WERI-Rb-1 (cell line): Measurements from ENCODE around the gene S100A1.
A peak's percentile ranks its signal among the peaks of the same experiment; 100 is the strongest.

Experiments used
- DNase-seq: peaks from one replicate; pipeline ENCODE4 v3.0.0-alpha.2; 2020
- H3K27ac ChIP-seq: fragments of 250-450 bp; sonication (Bioruptor Pico); 2 replicates; pipeline ENCODE4 v1.5.1; 2020; ENCODE audit warnings: mild to moderate bottlenecking, moderate library complexity
- H3K27me3 ChIP-seq: fragments of 250-450 bp; sonication (Bioruptor Pico); 2 replicates; pipeline ENCODE4 v1.5.1; 2021; ENCODE audit warnings: mild to moderate bottlenecking, low read depth, moderate library complexity; ENCODE audit not compliant: insufficient read depth, severe bottlenecking
- H3K36me3 ChIP-seq: fragments of 250-450 bp; sonication (Bioruptor Pico); 2 replicates; pipeline ENCODE4 v1.5.1; 2020; ENCODE audit warnings: mild to moderate bottlenecking, moderate library complexity
- H3K4me3 ChIP-seq: 2 replicates; pipeline ENCODE4 v1.5.1; 2011; ENCODE audit warnings: low read depth, mild to moderate bottlenecking, control low read depth, low read length
- H3K9me3 ChIP-seq: fragments of 250-450 bp; sonication (Bioruptor Pico); 2 replicates; pipeline ENCODE4 v1.5.1; 2021; ENCODE audit warnings: mild to moderate bottlenecking, moderate library complexity; ENCODE audit not compliant: severe bottlenecking
- CTCF ChIP-seq: IDR thresholded peaks from 2 replicates; pipeline ENCODE4 v1.5.1; 2011; ENCODE audit warnings: low read depth, mild to moderate bottlenecking, control low read depth, inconsistent platforms, low read length

The S100A1 gene

GRCh38 chr1:153611356-153611755, 16.9 kb upstream of the S100A1 start:
- no peak overlapping the region for H3K27ac ChIP-seq
- no peaks in the 10 kb centered on the region for H3K9me3 ChIP-seq
- no peak for DNase-seq
- H3K27me3 ChIP-seq = no peaks in the 10 kb centered on the region
- no peak for TF ChIP-seq CTCF
- no peak overlapping the region for H3K4me3 ChIP-seq
- H3K36me3 ChIP-seq = no peaks in the 10 kb centered on the region

- Histone ChIP-seq H3K36me3 (no peaks in the 10 kb centered on the region; the same call in 1 of the 2 replicates), H3K9me3 (no peaks in the 10 kb centered on the region), H3K27ac (peak overlapping the region; percentile 5; the same call in 1 of the 2 replicates), H3K27me3 (no peaks in the 10 kb centered on the region), H3K4me3 (peak overlapping the region; percentile 40)
- no peak for DNase-seq
- TF ChIP-seq CTCF = no peak
Measured at GRCh38 chr1:153612111-153612754, 16.0 kb upstream of the S100A1 start.

- Histone ChIP-seq H3K27ac (peak within 1 kb of the TSS; percentile 5; the same call in 1 of the 2 replicates), H3K9me3 (no peaks in the 10 kb centered on the region), H3K36me3 (peaks cover 4% of the 10 kb centered on the region), H3K27me3 (no peaks in the 10 kb centered on the region), H3K4me3 (peak within 1 kb of the TSS; percentile 40)
- peak; percentile 79 for DNase-seq
- TF ChIP-seq CTCF = no peak
Measured at GRCh38 chr1:153612755-153613331, 15.4 kb upstream of the S100A1 start, which contains the start of gene S100A16. Gene S100A16, minus strand, starts transcription at chr1:153613137. Its CDS starts 4,986 bp downstream, at chr1:153608151.

GRCh38 chr1:153613406-153613805, 14.8 kb upstream of the S100A1 start:
- Histone ChIP-seq H3K4me3 (no peak overlapping the region), H3K36me3 (peaks cover 10% of the 10 kb centered on the region), H3K9me3 (no peaks in the 10 kb centered on the region), H3K27ac (no peak overlapping the region), H3K27me3 (no peaks in the 10 kb centered on the region)
- DNase-seq = no peak
- no peak for TF ChIP-seq CTCF

GRCh38 chr1:153614189-153614900, 13.9 kb upstream of the S100A1 start:
- Histone ChIP-seq H3K27ac (no peak overlapping the region), H3K4me3 (no peak overlapping the region), H3K36me3 (peaks cover 19% of the 10 kb centered on the region), H3K27me3 (no peaks in the 10 kb centered on the region), H3K9me3 (no peaks in the 10 kb centered on the region)
- TF ChIP-seq CTCF = no peak
- DNase-seq = no peak
